K562 treated with DMSO at 1 percent for 48 hours (cell line): Measurements from ENCODE around the gene CLPTM1. TPM values are rescaled to one million over a fixed set of nuclear protein-coding genes. Genes with fewer than 3 reads are reported as not detected.

ENCODE experiments used
- total RNA-seq: library from RNA; unstranded; fragments of 300-600 nt; gene quantifications from 2 replicates; pipeline ENCODE4 v1.2.3, GENCODE V29; 2022; ENCODE audit warnings: low replicate concordance; ENCODE audit errors: extremely low read depth

Gene CLPTM1, protein sequence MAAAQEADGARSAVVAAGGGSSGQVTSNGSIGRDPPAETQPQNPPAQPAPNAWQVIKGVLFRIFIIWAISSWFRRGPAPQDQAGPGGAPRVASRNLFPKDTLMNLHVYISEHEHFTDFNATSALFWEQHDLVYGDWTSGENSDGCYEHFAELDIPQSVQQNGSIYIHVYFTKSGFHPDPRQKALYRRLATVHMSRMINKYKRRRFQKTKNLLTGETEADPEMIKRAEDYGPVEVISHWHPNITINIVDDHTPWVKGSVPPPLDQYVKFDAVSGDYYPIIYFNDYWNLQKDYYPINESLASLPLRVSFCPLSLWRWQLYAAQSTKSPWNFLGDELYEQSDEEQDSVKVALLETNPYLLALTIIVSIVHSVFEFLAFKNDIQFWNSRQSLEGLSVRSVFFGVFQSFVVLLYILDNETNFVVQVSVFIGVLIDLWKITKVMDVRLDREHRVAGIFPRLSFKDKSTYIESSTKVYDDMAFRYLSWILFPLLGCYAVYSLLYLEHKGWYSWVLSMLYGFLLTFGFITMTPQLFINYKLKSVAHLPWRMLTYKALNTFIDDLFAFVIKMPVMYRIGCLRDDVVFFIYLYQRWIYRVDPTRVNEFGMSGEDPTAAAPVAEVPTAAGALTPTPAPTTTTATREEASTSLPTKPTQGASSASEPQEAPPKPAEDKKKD
- not detected in 2 replicates for total RNA-seq

DNA sequence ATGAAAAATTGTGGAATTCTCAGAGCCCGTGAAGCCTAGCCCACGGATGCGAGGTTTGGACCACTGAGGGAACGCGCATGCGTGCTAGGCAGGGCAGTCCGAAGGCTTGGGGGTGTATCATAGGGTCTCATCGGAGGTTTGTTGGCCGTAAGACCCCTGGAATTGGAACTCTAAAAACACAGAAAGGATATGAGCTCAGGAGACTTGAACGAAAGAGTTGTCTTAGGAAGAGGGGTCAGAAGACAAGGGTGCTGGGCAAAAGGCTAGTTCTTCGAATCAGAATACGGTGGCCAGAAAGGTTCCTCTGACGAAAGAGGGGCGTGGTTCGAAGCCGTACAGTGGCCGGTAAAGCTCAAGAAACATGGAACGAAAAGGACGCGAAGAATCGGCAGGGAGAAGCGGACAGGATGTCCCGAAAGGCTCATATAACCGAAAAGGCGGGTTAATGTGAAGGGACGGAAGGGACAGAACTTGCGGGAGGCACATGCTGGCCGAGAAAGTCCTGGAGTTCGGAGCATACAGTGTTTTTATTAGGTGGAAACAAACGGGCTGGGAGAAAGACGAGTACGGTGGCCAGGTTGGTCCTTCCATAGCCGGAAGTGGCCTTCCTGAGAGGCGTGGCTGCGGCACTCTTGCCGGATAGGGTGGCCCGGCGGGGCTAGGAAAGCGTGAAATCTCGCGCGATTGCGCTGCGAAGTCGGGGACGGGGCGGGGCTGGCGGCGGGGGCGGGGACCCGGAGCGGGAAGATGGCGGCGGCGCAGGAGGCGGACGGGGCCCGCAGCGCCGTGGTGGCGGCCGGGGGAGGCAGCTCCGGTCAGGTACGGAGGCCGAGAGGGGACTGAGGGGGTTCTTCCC lies at the start of gene CLPTM1:
Gene CLPTM1, plus strand, starts transcription at position 732 of the 856 bp plus-strand sequence. Its CDS starts 16 bp downstream, at position 748.

DNA sequence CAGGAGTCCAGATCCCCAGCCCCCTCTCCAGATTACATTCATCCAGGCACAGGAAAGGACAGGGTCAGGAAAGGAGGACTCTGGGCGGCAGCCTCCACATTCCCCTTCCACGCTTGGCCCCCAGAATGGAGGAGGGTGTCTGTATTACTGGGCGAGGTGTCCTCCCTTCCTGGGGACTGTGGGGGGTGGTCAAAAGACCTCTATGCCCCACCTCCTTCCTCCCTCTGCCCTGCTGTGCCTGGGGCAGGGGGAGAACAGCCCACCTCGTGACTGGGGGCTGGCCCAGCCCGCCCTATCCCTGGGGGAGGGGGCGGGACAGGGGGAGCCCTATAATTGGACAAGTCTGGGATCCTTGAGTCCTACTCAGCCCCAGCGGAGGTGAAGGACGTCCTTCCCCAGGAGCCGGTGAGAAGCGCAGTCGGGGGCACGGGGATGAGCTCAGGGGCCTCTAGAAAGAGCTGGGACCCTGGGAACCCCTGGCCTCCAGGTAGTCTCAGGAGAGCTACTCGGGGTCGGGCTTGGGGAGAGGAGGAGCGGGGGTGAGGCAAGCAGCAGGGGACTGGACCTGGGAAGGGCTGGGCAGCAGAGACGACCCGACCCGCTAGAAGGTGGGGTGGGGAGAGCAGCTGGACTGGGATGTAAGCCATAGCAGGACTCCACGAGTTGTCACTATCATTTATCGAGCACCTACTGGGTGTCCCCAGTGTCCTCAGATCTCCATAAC lies 49.6 kb upstream of the CLPTM1 start, which contains the start of gene APOE:
Gene APOE, plus strand, starts transcription at position 360 of the 724 bp plus-strand sequence. CDS start 829 bp downstream, outside the sequence.

DNA sequence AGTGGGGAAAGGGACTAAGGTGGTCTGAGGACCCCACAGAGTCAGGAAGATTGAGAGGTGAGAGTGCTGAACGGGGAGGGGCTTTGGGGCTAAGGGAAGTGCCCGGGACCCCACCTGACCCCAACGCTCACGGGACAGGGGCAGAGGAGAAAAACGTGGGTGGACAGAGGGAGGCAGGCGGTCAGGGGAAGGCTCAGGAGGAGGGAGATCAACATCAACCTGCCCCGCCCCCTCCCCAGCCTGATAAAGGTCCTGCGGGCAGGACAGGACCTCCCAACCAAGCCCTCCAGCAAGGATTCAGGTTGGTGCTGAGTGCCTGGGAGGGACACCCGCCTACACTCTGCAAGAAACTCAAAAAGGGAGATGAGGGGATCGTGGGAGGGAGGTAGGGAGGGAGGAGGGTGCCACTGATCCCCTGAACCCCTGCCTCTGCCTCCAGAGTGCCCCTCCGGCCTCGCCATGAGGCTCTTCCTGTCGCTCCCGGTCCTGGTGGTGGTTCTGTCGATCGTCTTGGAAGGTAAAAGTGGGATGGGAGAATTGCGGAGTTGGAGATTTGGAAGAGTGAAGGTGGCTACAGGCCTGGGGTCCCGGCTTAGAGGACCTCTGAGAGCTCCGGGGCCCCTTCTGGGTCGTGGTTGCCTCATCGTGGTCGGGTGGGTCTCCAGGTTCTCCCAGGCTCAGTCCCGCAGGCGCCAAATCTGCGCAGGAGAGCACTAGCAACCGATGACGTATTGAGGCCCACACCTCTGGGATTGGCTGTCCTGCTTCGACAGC lies 40.6 kb upstream of the CLPTM1 start, which contains the start of gene APOC1:
Gene APOC1, plus strand, starts transcription at position 176 of the 774 bp plus-strand sequence. Its CDS starts 284 bp downstream, at position 460.

DNA sequence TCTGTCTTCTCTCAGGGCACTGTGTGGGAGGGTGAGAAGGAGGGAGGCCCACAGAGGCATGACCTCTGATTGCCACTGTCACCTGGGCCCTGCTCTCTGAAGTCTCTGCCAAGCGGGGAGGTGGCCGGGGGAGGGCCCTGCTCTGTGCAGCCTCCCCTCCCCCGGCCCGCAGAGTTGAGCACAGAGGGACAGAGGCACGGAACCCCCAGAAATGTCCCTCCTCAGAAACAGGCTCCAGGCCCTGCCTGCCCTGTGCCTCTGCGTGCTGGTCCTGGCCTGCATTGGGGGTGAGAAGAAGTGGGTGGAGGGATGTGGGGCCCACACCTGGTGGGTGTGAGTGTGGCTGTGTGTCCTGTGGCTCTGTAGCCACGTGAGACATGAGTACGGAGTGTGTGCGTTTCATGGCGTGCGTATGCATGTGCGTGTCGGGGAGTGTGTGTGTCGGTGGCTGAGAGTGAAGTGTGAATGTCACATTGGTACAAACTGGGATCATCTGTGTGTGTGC lies 13.1 kb upstream of the CLPTM1 start, which contains the start of gene APOC4:
Gene APOC4, plus strand, starts transcription at position 171 of the 505 bp plus-strand sequence. Its CDS starts 41 bp downstream, at position 212.

DNA sequence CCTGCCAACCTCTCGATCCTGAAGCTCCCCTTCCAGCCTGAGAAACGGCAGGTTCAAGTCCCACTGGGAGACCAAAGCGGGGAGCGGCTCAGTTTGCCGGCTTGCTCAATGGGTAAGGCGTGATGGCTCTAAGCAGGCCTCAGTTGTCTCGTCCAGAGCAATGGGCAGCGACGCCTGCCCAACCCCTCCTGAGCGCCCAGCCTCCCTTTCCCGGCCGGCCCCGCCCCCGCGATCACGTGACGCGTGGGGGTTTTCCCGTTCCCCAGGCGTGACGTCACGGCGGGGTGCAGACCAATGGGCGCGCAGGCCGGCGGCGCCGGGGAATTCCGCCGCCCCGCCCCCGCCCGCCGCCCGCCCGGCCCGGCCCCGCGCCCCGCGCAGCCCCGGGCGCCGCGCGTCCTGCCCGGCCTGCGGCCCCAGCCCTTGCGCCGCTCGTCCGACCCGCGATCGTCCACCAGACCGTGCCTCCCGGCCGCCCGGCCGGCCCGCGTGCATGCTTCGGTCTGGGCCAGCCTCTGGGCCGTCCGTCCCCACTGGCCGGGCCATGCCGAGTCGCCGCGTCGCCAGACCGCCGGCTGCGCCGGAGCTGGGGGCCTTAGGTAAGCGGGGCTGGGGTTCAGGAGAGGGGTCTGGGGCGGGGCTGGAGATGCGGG lies 46.0 kb downstream of the CLPTM1 start, which contains the start of gene RELB:
Gene RELB, plus strand, starts transcription at position 378 of the 653 bp plus-strand sequence. Its CDS starts 116 bp downstream, at position 494.

DNA sequence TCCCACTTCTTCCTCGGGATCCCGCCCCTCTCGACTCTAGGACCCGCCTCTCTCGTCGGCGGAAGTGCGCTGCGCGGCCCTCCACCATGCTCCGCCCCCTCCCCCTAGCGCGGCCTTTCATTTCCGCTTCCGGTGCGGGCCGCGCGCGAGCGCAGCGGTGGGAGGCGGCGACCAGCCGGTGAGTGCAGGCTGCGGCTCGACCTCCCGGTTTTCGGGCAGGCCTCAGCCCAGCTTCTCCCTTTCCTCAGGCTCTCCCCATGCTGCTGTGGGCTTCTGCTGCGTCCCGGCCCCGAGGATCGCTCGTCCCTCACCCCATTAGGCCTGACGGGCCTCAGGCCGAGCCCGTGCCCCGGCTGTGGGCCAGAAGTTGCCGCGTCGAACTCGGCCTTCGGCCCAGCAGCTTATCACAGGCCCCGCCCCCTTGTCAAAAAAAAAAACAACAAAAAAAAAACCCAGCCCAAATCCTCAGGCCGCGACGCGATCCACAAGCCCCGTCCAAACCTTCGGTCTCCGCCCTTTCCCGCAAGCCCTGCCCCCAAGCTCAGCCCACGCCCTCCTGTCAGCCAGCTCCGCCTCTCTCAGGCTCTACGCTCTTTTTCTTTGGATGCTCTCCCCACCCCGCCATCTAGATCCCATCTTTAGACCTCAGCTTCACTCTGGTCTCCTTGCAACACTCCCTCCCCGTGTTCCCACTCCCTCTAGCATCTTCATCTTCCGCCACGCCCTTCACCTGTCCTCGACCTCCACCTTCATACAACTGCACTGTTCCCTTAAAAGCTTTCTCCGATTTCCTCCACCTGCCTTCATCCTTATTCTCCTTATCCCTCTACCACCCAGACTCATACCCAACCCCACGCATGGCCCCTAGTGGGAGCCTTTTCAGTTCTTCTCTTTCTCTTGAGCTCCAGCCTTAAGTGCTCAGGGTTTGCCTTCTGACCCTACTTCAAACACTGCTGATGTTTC lies 84.0 kb downstream of the CLPTM1 start, which contains the start of gene CLASRP:
Gene CLASRP, plus strand, starts transcription at position 115 of the 963 bp plus-strand sequence. CDS start 1,168 bp downstream, outside the sequence.

Other genes starting within 250 kb of the CLPTM1 start
- not detected in 2 replicates for gene BCL3, start 206.7 kb upstream of the CLPTM1 start, total RNA-seq
- not detected in 2 replicates for gene CBLC, start 177.5 kb upstream of the CLPTM1 start, total RNA-seq
- gene BCAM, start 146.3 kb upstream of the CLPTM1 start, total RNA-seq, result not detected in 2 replicates
- gene NECTIN2, start 109.1 kb upstream of the CLPTM1 start, total RNA-seq, result not detected in 2 replicates
- gene TOMM40, start 64.1 kb upstream of the CLPTM1 start, total RNA-seq, result not detected in 2 replicates
- gene APOE, start 49.6 kb upstream of the CLPTM1 start, total RNA-seq, result 593 and 1,577 TPM in 2 replicates
- not detected in 2 replicates for gene APOC1, start 40.8 kb upstream of the CLPTM1 start, total RNA-seq
- not detected in 2 replicates for gene APOC4, start 13.1 kb upstream of the CLPTM1 start, total RNA-seq
- not detected in 2 replicates for gene APOC2, start 9.3 kb upstream of the CLPTM1 start, total RNA-seq
- not detected in 2 replicates for gene RELB, start 46.1 kb downstream of the CLPTM1 start, total RNA-seq
- gene CLASRP, start 83.7 kb downstream of the CLPTM1 start, total RNA-seq, result not detected in 2 replicates
- gene ZNF296, start 121.1 kb downstream of the CLPTM1 start, total RNA-seq, result not detected in 2 replicates
- gene GEMIN7, start 123.9 kb downstream of the CLPTM1 start, total RNA-seq, result not detected in 2 replicates
- not detected in 2 replicates for gene PPP1R37, start 137.8 kb downstream of the CLPTM1 start, total RNA-seq
- not detected in 2 replicates for gene NKPD1, start 205.6 kb downstream of the CLPTM1 start, total RNA-seq
- gene TRAPPC6A, start 222.9 kb downstream of the CLPTM1 start, total RNA-seq, result not detected in 2 replicates
- gene BLOC1S3, start 223.4 kb downstream of the CLPTM1 start, total RNA-seq, result not detected in 2 replicates